Measurements from ENCODE around the gene XXYLT1.

- TF ChIP-seq ELF4 (CRISPR knock-in tag; IDR thresholded peaks at IDR 0.05; ENCODE audit: low read depth) (no peak), ZSCAN18 (CRISPR knock-in tag; IDR thresholded peaks at IDR 0.05) (no peak), GABPB1 (CRISPR knock-in tag; IDR thresholded peaks at IDR 0.05) (no peak)
Measured at GRCh38 chr3:195203606-195204005, 67.4 kb downstream of the XXYLT1 start.

Data from WTC11 (cell line).